GM18870 (cell line): Measurements from ENCODE around the gene TENM3.
"Not testable (repeated sequence)": the region's sequence is repeated elsewhere in the genome, so short reads cannot be mapped to it uniquely, and the experiment has no call there.

Source experiments
- ATAC-seq: cut with Tn5 transposase; IDR thresholded peaks from one replicate; pipeline ENCODE4 v1.9.1; 2021; ENCODE audit warnings: moderate library complexity; ENCODE audit not compliant: unreplicated experiment

The TENM3 gene

GRCh38 chr4:182243204-182243603 is at the start of gene TENM3:
Gene TENM3 (plus strand): TSS chr4:182243402. CDS start chr4:182324021, 80,619 bp downstream.
- not testable (repeated sequence) for ATAC-seq

- no peak for ATAC-seq
Observed at GRCh38 chr4:182194091-182194824, 48.9 kb upstream of the TENM3 start.

GRCh38 chr4:182197611-182198010 is 45.6 kb upstream of the TENM3 start:
- ATAC-seq, result no peak

- ATAC-seq, result no peak
Observed at GRCh38 chr4:182201871-182202270, 41.3 kb upstream of the TENM3 start.

GRCh38 chr4:182202650-182203049 is 40.6 kb upstream of the TENM3 start:
- ATAC-seq, result no peak

GRCh38 chr4:182203872-182204411 is 39.3 kb upstream of the TENM3 start:
- ATAC-seq, result no peak

GRCh38 chr4:182205306-182205705 is 37.9 kb upstream of the TENM3 start:
- no peak for ATAC-seq

GRCh38 chr4:182206266-182206665 is 36.9 kb upstream of the TENM3 start:
- ATAC-seq, result no peak

- ATAC-seq, result no peak
Observed at GRCh38 chr4:182206916-182207315, 36.3 kb upstream of the TENM3 start.

GRCh38 chr4:182207830-182208396 is 35.3 kb upstream of the TENM3 start:
- no peak for ATAC-seq

GRCh38 chr4:182208526-182209050 is 34.6 kb upstream of the TENM3 start:
- ATAC-seq, result no peak

GRCh38 chr4:182212211-182212761 is 30.9 kb upstream of the TENM3 start:
- no peak for ATAC-seq

GRCh38 chr4:182213004-182213403 is 30.2 kb upstream of the TENM3 start:
- no peak for ATAC-seq

GRCh38 chr4:182215148-182215547 is 28.1 kb upstream of the TENM3 start:
- ATAC-seq, result no peak

- no peak for ATAC-seq
Observed at GRCh38 chr4:182216005-182216404, 27.2 kb upstream of the TENM3 start.

- ATAC-seq, result no peak
Observed at GRCh38 chr4:182219411-182220056, 23.7 kb upstream of the TENM3 start.

GRCh38 chr4:182221987-182222386 is 21.2 kb upstream of the TENM3 start:
- no peak for ATAC-seq

GRCh38 chr4:182222766-182223165 is 20.4 kb upstream of the TENM3 start:
- no peak for ATAC-seq

- ATAC-seq, result no peak
Observed at GRCh38 chr4:182223708-182224107, 19.5 kb upstream of the TENM3 start.

- no peak for ATAC-seq
Observed at GRCh38 chr4:182224192-182224850, 18.9 kb upstream of the TENM3 start.
